GM23248 (cell line): ENCODE measurements around the gene NOXA1. TPM values are rescaled to one million over a fixed set of nuclear protein-coding genes. Genes with fewer than 3 reads are reported as not detected.

Source experiments
- DNase-seq: peaks from one replicate; pipeline ENCODE4 v3.0.0-alpha.2; 2015
- H2AFZ ChIP-seq: fragments of 200-600 bp; sonication (generic); 2 replicates; pipeline ENCODE4 v1.6.1; 2016; ENCODE audit warnings: antibody characterized with exemption
- H3F3A ChIP-seq: fragments of 200-600 bp; sonication (generic); 2 replicates; pipeline ENCODE4 v1.6.1; 2016; ENCODE audit warnings: mild to moderate bottlenecking, antibody characterized with exemption, mixed run types; ENCODE audit not compliant: insufficient read depth
- H3K27ac ChIP-seq: fragments of 200-600 bp; sonication (generic); 2 replicates; pipeline ENCODE4 v1.5.1; 2016; ENCODE audit warnings: mild to moderate bottlenecking
- H3K27me3 ChIP-seq: fragments of 200-600 bp; sonication (generic); replicated peaks from 2 replicates; pipeline ENCODE4 v1.6.1; 2016; ENCODE audit warnings: mild to moderate bottlenecking; ENCODE audit not compliant: insufficient read depth
- H3K36me3 ChIP-seq: fragments of 200-600 bp; sonication (generic); 2 replicates; pipeline ENCODE4 v1.6.1; 2016; ENCODE audit warnings: low read depth, mild to moderate bottlenecking
- H3K4me1 ChIP-seq: fragments of 200-600 bp; sonication (generic); 2 replicates; pipeline ENCODE4 v1.6.1; 2016; ENCODE audit warnings: mild to moderate bottlenecking; ENCODE audit not compliant: insufficient read depth
- H3K4me2 ChIP-seq: fragments of 200-600 bp; sonication (generic); one replicate; pipeline ENCODE4 v1.6.1; 2016; ENCODE audit warnings: mild to moderate bottlenecking; ENCODE audit not compliant: unreplicated experiment
- H3K4me3 ChIP-seq: fragments of 200-600 bp; sonication (generic); 2 replicates; pipeline ENCODE4 v1.5.1; 2016; ENCODE audit warnings: mild to moderate bottlenecking
- H3K79me2 ChIP-seq: fragments of 200-600 bp; sonication (generic); 2 replicates; pipeline ENCODE4 v1.6.1; 2016; ENCODE audit warnings: mild to moderate bottlenecking; ENCODE audit not compliant: insufficient read depth
- H3K9ac ChIP-seq: fragments of 200-600 bp; sonication (generic); 2 replicates; pipeline ENCODE4 v1.6.1; 2016; ENCODE audit warnings: mild to moderate bottlenecking
- H3K9me2 ChIP-seq: fragments of 200-600 bp; sonication (generic); 2 replicates; pipeline ENCODE4 v1.6.1; 2016; ENCODE audit warnings: mixed run types, mild to moderate bottlenecking, moderate library complexity; ENCODE audit not compliant: insufficient read depth
- H3K9me3 ChIP-seq: fragments of 200-600 bp; sonication (generic); one replicate; pipeline ENCODE4 v1.6.1; 2017; ENCODE audit warnings: low read depth
- H4K20me1 ChIP-seq: fragments of 200-600 bp; sonication (generic); 2 replicates; pipeline ENCODE4 v1.6.0; 2016; ENCODE audit not compliant: insufficient read depth
- EZH2 ChIP-seq: fragments of 200-600 bp; sonication (generic); IDR thresholded peaks from 2 replicates; pipeline ENCODE4 v1.6.1; 2018; ENCODE audit warnings: antibody characterized with exemption, mild to moderate bottlenecking; ENCODE audit not compliant: insufficient read depth, poor library complexity, severe bottlenecking
- EZH2phosphoT487 ChIP-seq: fragments of 200-600 bp; sonication (generic); IDR thresholded peaks from 2 replicates; pipeline ENCODE4 v1.6.1; 2018; ENCODE audit warnings: antibody characterized with exemption, moderate library complexity, mild to moderate bottlenecking, low read depth; ENCODE audit not compliant: insufficient read depth
- WGBS, 2 experiments: methylation state at CpG; one replicate each; pipeline ENCODE4 v1.1.6; 2015 to 2017; ENCODE audit warnings: low lambda C conversion rate in 2 of 2, low coverage in 1 of 2; ENCODE audit errors: missing lambda C conversion rate in 2 of 2; 5-methylcytosine and 5-hydroxymethylcytosine counted together
- in situ Hi-C: fragments of 300-500 bp; cut with MboI; formaldehyde crosslinking; loops from 2 replicates; pipeline ENCODE4 v1.15.0; 2020
- polyA plus RNA-seq: library from polyadenylated mRNA; unstranded; fragments of >200 nt; fragmentation: Nextera tagmentation; extraction: Ambion mirVana; gene quantifications from 2 replicates; pipeline ENCODE4 v1.2.1, GENCODE V29; 2016
- total RNA-seq: library from RNA; depleted of rRNA; stranded (reverse); fragments of >200 nt; shearing (Covaris generic); gene quantifications from 2 replicates; pipeline ENCODE4 v1.2.3, GENCODE V29; 2014

NOXA1 gene
- total and polyA plus RNA-seq, 2 experiments from 2014 or later = 0.32 to 0.39 TPM

- Histone ChIP-seq H3K4me3 (peak overlapping the region; percentile 80), H3K9me2 (no peaks in the 10 kb centered on the region), H3K36me3 (no peaks in the 10 kb centered on the region), H3K4me1 (peaks cover 8% of the 10 kb centered on the region; the same call in 1 of the 2 replicates), H3K79me2 (peaks cover 25% of the 10 kb centered on the region), H3K9me3 (no peaks in the 10 kb centered on the region), H3K4me2 (peak overlapping the region; percentile 95), H3K27ac (no peak overlapping the region), H3K9ac (peak overlapping the region; percentile 76), H4K20me1 (no peaks in the 10 kb centered on the region), H3F3A (peaks cover 18% of the 10 kb centered on the region), H3K27me3 (no peaks in the 10 kb centered on the region), H2AFZ (peak overlapping the region; percentile 88)
- WGBS, 2 experiments = 1 to 2% methylated on average over 11 of the region's 11 CpGs
- DNase-seq = no peak
- in situ Hi-C loops = loop anchor here (25.0 kb wide), 1 partner anchor 310 kb away; the partner anchor contains the start of gene DPP7
- TF ChIP-seq EZH2 (no peak), EZH2phosphoT487 (no peak)
Measured at GRCh38 chr9:137421838-137422603, 1.2 kb upstream of the NOXA1 start.

DNA sequence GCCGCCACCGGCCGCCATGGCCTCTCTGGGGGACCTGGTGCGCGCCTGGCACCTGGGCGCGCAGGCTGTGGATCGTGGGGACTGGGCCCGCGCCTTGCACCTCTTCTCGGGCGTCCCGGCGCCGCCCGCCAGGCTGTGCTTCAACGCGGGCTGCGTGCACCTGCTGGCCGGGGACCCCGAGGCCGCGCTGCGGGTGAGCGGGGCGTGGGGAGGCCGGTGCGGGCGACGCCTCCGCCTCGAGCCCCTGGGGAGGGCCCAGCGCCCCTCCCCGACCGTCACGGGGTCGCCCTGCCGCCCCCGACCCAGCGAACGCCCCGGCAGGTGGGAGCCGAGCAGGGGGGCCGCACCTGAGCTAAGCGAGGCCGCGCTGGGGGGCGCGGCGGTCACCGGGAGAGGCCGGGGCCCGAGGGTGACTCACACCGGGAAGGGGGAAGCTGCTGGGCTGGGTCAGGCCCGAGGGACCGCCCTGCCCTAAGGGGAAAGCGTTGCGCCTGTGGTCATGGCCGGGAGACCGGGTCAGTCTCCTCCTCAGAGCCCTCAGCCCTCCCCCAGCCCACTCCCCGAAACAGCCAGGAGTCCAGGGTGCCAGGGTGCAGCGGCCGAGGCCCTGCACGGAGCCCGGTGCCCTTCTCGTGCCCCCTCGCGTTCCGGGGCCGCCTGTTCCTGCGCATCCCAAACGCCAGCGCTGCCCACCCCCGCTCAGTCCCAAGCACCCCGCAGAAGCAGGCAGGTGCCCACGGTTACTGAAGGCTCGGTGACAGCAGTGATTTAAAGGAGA is 510 bp downstream of the NOXA1 start:
- DNase-seq = no peak
- H3K27ac ChIP-seq = no peak overlapping the region
- H3K9ac ChIP-seq = no peak overlapping the region
- WGBS, 2 experiments = 29 to 33% methylated on average over 41 to 43 of the region's 77 CpGs
- no peaks in the 10 kb centered on the region for H4K20me1 ChIP-seq
- peak overlapping the region; percentile 80 for H3K4me3 ChIP-seq
- peaks cover 18% of the 10 kb centered on the region for H3F3A ChIP-seq
- peak overlapping the region; percentile 57 for H3K4me2 ChIP-seq
- peak overlapping the region; percentile 56 for H2AFZ ChIP-seq
- H3K36me3 ChIP-seq = no peaks in the 10 kb centered on the region
- no peaks in the 10 kb centered on the region for H3K9me3 ChIP-seq
- TF ChIP-seq EZH2 (no peak), EZH2phosphoT487 (no peak)
- in situ Hi-C loops = loop anchor here (25.0 kb wide), 1 partner anchor 311 kb away; the partner anchor contains the start of gene DPP7
- no peaks in the 10 kb centered on the region for H3K9me2 ChIP-seq
- peaks cover 8% of the 10 kb centered on the region; the same call in 1 of the 2 replicates for H3K4me1 ChIP-seq
- H3K79me2 ChIP-seq = peaks cover 25% of the 10 kb centered on the region
- H3K27me3 ChIP-seq = no peaks in the 10 kb centered on the region

- no peaks in the 10 kb centered on the region for H3K36me3 ChIP-seq
- in situ Hi-C loops = no loop called here
- H4K20me1 ChIP-seq = no peaks in the 10 kb centered on the region
- no peak for TF ChIP-seq EZH2
- TF ChIP-seq EZH2phosphoT487 = no peak
- peaks cover 8% of the 10 kb centered on the region; the same call in 1 of the 2 replicates for H3K4me1 ChIP-seq
- H3K27me3 ChIP-seq = no peaks in the 10 kb centered on the region
- peaks cover 18% of the 10 kb centered on the region for H3F3A ChIP-seq
- H3K27ac ChIP-seq = no peak overlapping the region
- peaks cover 12% of the 10 kb centered on the region for H3K79me2 ChIP-seq
- no peak for DNase-seq
- no peak overlapping the region for H3K4me3 ChIP-seq
- H3K9me3 ChIP-seq = no peaks in the 10 kb centered on the region
- H2AFZ ChIP-seq = no peak overlapping the region
- H3K4me2 ChIP-seq = no peak overlapping the region
- WGBS, 2 experiments = 76 to 78% methylated on average over 17 to 18 of the region's 18 CpGs
- H3K9ac ChIP-seq = no peak overlapping the region
- H3K9me2 ChIP-seq = no peaks in the 10 kb centered on the region
Measured at GRCh38 chr9:137426018-137426681, 3.0 kb downstream of the NOXA1 start.

DNA sequence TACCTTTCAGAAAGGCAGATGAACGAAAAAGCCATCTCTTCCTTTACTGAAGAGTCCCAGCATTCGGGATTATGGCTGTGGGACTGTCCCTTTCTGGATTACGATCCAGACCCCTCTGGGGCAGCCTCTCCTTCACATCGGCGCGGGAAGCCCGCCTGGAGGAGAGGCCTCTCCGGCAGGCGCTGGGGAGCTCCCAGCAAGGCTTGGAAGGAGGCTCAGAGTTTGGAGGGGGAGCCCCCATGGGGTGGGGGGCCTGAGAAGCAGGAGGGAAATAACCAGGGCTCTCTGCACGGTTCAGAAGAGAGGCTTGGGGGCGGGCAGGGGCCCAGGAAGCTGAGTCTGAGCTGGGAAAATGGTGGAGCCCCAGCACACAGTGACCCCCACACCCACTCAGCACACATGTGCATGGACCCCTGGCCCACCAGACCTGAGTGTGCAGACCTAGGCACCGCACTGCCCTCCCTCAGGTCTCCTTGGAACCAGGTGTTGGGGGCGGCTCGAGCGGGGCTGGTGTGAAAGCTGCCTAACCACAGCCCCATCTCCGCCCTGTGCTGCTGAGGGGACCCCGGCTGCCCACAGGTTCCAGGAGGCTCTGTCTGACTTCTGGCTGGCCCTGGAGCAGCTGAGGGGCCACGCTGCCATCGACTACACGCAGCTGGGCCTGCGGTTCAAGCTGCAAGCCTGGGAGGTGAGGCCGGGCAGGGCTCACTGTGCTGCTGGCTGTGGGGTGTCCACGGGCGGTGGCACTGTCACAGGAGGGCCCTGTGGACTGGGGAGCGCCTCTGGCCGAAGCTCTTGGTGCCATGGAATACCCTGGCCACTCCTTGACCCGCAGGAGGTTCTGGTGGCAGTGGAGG is 4.5 kb downstream of the NOXA1 start:
- no peaks in the 10 kb centered on the region for H3K4me1 ChIP-seq
- H3K27me3 ChIP-seq = no peaks in the 10 kb centered on the region
- no peak overlapping the region for H3K4me2 ChIP-seq
- H3K27ac ChIP-seq = no peak overlapping the region
- peaks cover 18% of the 10 kb centered on the region for H3F3A ChIP-seq
- no peak overlapping the region for H3K4me3 ChIP-seq
- no peaks in the 10 kb centered on the region for H3K79me2 ChIP-seq
- WGBS, 2 experiments = 60 to 62% methylated on average over 27 of the region's 27 CpGs
- DNase-seq = no peak
- in situ Hi-C loops = no loop called here
- no peak overlapping the region for H2AFZ ChIP-seq
- H3K9me3 ChIP-seq = no peaks in the 10 kb centered on the region
- H4K20me1 ChIP-seq = no peaks in the 10 kb centered on the region
- TF ChIP-seq EZH2phosphoT487 = no peak
- no peak for TF ChIP-seq EZH2
- no peaks in the 10 kb centered on the region for H3K36me3 ChIP-seq
- H3K9ac ChIP-seq = no peak overlapping the region
- H3K9me2 ChIP-seq = no peaks in the 10 kb centered on the region
